Measurements from ENCODE around the gene ERC2.

DNA sequence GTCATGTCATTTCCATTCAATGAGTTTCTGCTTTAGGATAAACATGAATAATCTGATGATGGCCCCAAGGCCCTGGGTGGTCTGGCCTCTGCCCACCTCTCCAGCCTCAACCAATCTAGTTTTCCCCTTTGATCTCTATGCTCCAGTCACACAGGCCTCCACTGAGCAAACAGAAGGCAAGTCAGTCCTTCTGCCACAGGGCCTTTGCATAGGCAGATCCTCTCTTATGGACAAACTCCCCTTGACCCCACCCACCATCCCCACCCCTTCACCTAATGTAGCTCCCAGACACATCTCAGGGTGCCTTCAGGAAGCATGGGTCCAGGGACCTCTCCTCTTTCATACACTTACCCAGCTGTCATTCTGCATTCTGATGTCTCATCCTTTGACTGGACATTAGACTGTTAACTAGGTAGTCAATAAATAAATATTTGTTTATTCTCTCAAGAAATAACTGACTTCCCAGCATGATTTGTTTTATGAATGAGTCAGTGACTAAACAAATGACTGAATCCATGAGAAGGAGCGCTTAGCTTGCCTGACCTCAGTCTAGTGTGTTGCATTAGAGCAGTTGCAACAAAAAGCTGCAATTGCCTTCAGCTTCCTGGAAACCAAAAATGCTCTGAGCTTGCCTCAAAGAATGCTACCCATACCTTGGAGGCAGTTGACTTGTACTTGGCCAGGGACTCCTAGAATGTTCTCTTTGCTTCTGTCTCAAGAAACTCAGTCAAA lies 594.6 kb downstream of the ERC2 start:
- TF ChIP-seq CTCF (IDR thresholded peaks at IDR 0.05) (no peak), EP300 (IDR thresholded peaks at IDR 0.05) (no peak), POLR2AphosphoS5 (IDR thresholded peaks at IDR 0.05) (no peak)
